ENCODE measurements around the gene NLRC3.

The NLRC3 gene

GRCh38 chr16:3597226-3597625 lies 20.0 kb upstream of the NLRC3 start:
- DNase-seq (ENCODE audit: low read depth in 2 of 3, low spot score in 2 of 3) = no peak

DNA sequence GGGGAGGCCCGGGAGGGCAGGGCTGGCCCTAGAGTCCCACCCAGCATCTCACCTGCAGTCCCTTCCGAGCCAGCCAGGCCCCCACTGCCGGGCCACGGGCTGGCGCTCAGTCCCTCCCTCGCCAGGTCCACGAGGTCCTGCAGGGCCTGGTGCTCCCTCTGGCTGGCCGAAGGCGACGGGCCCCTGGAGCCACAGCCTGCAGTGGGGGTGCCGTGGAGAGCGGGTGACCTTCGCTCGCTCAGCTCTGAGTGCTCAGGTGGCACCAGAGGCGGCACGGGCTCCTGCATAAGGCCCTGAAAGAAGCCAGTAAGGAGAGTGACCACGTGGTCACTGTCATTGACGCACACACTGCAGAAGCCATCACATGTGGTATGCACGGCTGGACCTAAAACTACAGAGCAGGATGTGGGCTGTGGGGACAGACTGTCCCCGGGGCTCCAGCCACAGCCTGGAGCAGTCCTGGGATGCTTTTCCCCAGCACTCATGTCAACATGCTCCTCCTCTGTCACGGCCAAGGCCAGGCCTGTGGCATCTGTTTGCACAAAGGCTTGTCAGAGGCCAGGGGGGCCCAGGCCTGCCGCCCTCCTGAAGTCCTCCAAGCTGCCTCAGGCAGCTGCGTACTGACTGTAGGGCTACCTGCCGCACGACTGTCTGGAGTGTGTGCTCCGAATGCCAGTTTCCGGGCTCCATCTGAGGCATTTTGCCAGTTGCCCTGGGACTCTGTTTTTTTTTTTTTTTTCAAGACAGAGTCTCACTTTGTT lies 19.1 kb upstream of the NLRC3 start:
- DNase-seq (ENCODE audit: low read depth in 2 of 3, low spot score in 2 of 3) = no peak

DNA sequence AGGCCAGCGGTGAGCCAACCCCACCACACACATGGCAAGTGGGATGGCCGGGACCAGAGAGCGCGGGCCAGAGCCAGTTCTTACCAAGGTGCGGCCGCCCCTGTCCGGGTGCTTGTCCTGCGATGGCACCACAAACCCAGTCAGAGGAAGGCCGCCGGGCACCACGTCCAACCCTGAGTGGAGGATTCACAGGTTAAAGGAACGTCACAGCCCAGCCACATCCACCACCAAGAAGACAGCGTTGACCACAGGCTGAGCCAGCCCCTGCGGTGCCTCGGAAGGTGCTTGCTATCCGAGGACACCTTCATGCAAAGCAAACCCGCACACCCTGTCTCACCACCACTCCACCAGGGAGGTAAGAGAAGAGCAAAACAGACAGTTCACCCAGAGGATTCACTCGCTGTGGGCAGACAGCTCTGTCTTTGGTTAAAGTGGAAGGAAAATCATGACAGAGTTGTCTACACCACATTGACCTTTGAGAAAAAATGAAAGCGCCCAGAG lies 18.4 kb upstream of the NLRC3 start:
- no peak for DNase-seq (ENCODE audit: low read depth in 2 of 3, low spot score in 2 of 3)

- no peak for DNase-seq (ENCODE audit: low read depth in 2 of 3, low spot score in 2 of 3)
These were observed 17.9 kb upstream of the NLRC3 start for GRCh38 chr16:3595110-3595486.

- DNase-seq (ENCODE audit: low read depth in 2 of 3, low spot score in 2 of 3) = no peak
These were observed 17.3 kb upstream of the NLRC3 start for GRCh38 chr16:3594316-3595109.

GRCh38 chr16:3592559-3592958 lies 15.4 kb upstream of the NLRC3 start:
- DNase-seq (ENCODE audit: low read depth in 2 of 3, low spot score in 2 of 3) = no peak

DNA sequence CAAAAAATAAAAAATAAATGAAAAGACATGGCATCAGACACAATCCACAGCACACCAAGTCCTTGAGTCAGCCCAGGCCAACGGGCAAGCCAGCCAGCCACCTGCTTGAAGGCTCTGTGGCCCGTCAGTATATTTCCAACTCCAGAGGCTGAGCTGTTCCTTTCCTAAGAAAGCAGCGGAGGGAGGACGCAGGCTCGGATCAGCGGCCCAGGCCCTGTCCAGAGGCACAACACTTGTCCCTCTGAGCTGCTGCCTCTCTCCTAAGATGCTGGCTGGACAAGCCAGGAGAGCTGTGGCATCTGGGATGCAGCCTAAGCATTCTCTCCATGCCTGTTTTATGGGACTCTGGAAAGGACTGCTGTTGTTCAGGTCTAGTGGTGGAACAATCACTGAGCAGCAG lies 14.8 kb upstream of the NLRC3 start:
- DNase-seq (ENCODE audit: low read depth in 2 of 3, low spot score in 2 of 3) = no peak

DNA sequence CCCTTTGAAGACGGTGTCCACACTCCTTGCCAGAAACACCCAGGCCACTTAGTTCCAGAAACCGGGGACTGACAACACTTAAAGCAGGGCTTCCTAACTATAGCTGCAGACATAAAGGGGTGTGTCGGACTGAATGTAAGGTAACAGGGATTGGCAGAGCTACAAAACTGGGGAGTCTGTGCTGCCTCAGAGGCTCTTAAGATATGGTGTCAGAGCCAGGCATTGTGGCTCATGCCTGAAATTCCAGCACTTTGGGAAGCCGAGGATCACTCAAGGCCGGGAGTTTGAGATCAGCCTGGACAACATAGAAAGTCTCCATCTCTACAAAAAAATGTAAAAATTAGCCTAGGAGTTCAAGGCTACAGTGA lies 14.2 kb upstream of the NLRC3 start:
- no peak for DNase-seq (ENCODE audit: low read depth in 2 of 3, low spot score in 2 of 3)

GRCh38 chr16:3590736-3591435 lies 13.7 kb upstream of the NLRC3 start:
- DNase-seq (ENCODE audit: low read depth in 2 of 3, low spot score in 2 of 3) = no peak

- no peak for DNase-seq (ENCODE audit: low read depth in 2 of 3, low spot score in 2 of 3)
These were observed 12.9 kb upstream of the NLRC3 start for GRCh38 chr16:3589991-3590701.

- DNase-seq (ENCODE audit: low read depth in 2 of 3, low spot score in 2 of 3) = no peak
These were observed 12.3 kb upstream of the NLRC3 start for GRCh38 chr16:3589441-3589921.

- DNase-seq (ENCODE audit: low read depth in 2 of 3, low spot score in 2 of 3) = no peak
These were observed 11.8 kb upstream of the NLRC3 start for GRCh38 chr16:3589001-3589400.

DNA sequence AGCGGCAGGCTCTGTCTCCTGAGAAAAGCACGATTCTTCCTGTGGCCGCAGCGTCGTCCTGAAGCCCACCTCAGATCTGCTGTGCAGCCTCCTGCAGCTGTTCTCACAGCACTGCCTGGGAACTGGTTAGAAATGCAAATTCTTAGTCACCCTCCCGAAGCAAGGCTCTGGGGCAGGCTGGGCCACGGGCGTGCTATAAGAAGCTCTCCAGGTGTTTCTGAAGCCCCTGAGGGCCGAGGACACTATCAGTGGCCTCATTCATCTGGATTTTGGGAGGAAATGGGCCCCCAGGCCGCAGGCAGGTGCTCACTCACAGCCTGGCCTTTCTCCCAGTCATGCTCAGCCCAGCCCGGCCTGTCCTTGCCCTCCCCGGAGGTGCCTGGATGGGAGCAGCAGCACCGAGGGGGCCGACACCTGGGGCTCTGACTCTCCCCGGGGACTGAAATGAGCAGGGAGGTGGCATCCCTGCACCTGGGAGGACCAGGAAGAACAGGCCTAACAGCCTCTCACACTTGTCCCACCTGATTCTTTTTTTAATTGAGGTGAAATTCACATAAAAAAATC lies 10.4 kb upstream of the NLRC3 start:
- DNase-seq (ENCODE audit: low read depth in 2 of 3, low spot score in 2 of 3) = no peak

DNA sequence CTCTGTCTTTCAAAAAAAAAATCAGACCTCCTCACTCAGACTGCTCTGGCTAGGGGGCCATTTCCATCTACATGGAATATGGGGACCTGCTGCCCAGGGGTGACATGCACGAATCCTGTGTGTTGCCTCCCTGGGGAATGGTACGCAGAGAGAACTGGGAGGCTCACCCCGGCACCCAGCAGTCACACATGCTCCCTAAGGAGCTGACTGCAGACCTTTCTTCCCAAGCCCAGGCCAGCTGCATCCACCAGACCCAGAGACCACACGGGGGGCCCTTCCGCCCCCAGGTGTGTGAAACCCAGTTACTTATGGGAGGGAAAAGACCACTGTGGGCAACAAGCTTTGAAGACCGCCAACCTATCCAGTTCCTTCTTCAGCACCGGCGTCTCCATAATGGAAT lies 7.2 kb upstream of the NLRC3 start:
- DNase-seq (ENCODE audit: low read depth in 2 of 3, low spot score in 2 of 3) = no peak

GRCh38 chr16:3583303-3584038 lies 6.3 kb upstream of the NLRC3 start:
- DNase-seq (ENCODE audit: low read depth in 2 of 3, low spot score in 2 of 3) = no peak

- no peak for DNase-seq (ENCODE audit: low read depth in 2 of 3, low spot score in 2 of 3)
These were observed 5.3 kb upstream of the NLRC3 start for GRCh38 chr16:3582276-3583165.

- no peak for DNase-seq (ENCODE audit: low read depth in 2 of 3, low spot score in 2 of 3)
These were observed 4.2 kb upstream of the NLRC3 start for GRCh38 chr16:3581392-3581791.

DNA sequence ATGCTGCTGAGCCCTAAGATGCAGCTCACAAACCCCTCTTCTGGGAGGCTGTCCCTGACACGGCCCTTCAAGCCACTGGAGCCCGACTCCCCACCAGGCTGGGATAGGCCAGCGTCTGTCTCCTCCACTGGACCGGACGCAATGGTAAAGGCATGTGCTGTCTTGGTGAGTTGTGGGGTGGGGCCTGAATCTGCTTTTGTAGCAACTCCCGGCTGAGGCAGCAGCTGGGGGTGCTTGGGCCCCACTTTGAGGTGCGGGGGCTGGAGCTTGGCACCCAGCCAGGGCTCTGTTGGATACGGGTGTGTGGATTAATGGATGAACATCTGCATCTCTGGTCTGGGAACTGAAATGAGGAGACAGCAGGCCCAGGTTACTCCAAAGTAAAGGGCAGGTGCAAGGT lies 3.5 kb upstream of the NLRC3 start:
- DNase-seq (ENCODE audit: low read depth in 2 of 3, low spot score in 2 of 3) = no peak

DNA sequence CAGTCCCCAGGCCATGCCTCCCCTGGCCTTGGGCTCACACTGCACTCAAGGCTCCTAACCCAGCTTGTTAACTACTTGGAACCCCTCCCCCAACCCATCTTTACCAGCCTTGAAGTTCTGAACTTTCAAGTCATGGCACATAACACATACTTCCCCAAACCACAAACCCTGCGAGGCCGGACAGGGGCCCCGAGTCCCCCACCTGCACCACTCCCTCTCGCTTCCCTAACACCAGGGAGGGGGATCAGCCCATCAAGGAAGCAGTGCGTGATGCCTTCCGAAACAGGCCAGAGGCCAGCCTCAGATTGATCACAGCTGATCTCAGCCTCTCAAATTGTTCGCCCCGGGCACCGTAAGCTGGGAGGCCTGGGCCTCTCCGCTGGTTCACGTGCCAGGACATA lies 3.0 kb upstream of the NLRC3 start:
- no peak for DNase-seq (ENCODE audit: low read depth in 2 of 3, low spot score in 2 of 3)

All from activated CD8-positive, alpha-beta memory T cell treated with anti-CD3 and anti-CD28 coated beads for 48 hours (primary cell).